ENCODE measurements around the gene SEMA3A.

DNA sequence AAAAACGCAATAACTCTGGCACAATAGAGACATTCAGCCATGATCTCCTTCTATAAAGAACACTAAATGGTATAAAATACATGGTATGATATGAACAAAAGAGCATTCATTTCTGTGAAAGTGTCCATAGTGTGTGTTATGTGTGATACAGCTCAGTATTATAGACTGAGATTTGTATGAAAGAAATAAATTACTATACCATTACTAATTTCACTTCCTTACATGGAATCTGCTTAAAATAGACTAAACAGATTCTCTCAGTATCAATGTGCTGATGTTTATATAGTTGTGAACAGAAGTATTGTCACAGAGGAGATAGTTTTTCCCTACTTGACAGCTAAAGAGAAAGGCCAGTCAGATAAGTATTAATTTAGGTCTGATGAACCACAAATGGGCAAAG is 10.8 kb downstream of the SEMA3A start:
- TF ChIP-seq, protein P1, sequence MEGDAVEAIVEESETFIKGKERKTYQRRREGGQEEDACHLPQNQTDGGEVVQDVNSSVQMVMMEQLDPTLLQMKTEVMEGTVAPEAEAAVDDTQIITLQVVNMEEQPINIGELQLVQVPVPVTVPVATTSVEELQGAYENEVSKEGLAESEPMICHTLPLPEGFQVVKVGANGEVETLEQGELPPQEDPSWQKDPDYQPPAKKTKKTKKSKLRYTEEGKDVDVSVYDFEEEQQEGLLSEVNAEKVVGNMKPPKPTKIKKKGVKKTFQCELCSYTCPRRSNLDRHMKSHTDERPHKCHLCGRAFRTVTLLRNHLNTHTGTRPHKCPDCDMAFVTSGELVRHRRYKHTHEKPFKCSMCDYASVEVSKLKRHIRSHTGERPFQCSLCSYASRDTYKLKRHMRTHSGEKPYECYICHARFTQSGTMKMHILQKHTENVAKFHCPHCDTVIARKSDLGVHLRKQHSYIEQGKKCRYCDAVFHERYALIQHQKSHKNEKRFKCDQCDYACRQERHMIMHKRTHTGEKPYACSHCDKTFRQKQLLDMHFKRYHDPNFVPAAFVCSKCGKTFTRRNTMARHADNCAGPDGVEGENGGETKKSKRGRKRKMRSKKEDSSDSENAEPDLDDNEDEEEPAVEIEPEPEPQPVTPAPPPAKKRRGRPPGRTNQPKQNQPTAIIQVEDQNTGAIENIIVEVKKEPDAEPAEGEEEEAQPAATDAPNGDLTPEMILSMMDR (IDR thresholded peaks at IDR 0.05): no peak
- no peak for TF ChIP-seq POLR2A (IDR thresholded peaks at IDR 0.05)
